Measurements from ENCODE around the gene ARMH1. TPM values are rescaled to one million over a fixed set of nuclear protein-coding genes. Genes with fewer than 3 reads are reported as not detected.
"Not testable (repeated sequence)": the region's sequence is repeated elsewhere in the genome, so short reads cannot be mapped to it uniquely, and the experiment has no call there.

The ARMH1 gene
- total and polyA plus RNA-seq, 8 donors, result 4.0 to 8.1 (median 6.3) TPM

DNA sequence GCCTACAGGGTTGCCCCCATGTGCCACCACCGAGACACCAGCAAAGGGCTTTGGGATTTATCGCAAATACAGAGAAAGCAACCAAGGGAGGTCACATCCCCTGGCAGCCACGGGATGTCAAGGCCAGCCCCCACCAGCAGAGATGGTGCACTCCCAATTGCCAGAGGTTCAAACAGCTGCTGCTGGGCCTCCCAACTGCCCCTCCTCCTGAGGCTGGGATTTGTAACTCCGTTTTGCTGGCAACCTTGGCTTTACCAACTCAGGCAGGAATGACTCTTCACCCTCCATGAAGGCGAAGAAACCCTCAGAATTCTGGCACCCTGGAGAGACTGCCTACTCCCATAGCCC, 11.9 kb upstream of the ARMH1 start:
- TF ChIP-seq, protein P1, sequence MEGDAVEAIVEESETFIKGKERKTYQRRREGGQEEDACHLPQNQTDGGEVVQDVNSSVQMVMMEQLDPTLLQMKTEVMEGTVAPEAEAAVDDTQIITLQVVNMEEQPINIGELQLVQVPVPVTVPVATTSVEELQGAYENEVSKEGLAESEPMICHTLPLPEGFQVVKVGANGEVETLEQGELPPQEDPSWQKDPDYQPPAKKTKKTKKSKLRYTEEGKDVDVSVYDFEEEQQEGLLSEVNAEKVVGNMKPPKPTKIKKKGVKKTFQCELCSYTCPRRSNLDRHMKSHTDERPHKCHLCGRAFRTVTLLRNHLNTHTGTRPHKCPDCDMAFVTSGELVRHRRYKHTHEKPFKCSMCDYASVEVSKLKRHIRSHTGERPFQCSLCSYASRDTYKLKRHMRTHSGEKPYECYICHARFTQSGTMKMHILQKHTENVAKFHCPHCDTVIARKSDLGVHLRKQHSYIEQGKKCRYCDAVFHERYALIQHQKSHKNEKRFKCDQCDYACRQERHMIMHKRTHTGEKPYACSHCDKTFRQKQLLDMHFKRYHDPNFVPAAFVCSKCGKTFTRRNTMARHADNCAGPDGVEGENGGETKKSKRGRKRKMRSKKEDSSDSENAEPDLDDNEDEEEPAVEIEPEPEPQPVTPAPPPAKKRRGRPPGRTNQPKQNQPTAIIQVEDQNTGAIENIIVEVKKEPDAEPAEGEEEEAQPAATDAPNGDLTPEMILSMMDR (IDR thresholded peaks at IDR 0.05), result no peak
- H3K27ac ChIP-seq, result no peak overlapping the region
- intact Hi-C loops (cut with DNase I), result no loop called here

DNA sequence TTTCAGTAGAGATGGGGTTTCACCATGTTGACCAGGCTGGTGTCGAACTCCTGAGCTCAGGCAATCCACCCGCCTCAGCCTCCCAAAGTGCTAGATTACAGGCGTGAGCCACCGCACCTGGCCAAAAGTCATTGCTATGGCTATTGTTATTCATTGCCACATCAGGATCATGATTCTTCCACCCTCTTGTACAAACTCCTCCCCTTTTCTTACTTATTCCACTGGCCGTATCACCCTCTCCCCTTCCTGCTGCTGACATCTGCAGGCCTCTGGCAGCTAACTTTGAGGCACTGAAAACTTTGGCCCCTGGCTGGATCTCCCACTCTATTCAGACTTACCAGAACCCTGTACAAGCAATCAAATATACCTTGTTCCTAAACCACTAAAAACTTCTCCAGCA, 11.1 kb upstream of the ARMH1 start:
- no peaks in the 10 kb centered on the region for H3K9me3 ChIP-seq
- peaks cover 0 to 6% of the 10 kb centered on the region in 2 donors for H3K36me3 ChIP-seq
- H3K4me1 ChIP-seq, result peaks cover 0 to 4% of the 10 kb centered on the region in 2 donors
- no peaks in the 10 kb centered on the region for H3K27me3 ChIP-seq
- DNase-seq, result no peak
- no peak for ATAC-seq
- TF ChIP-seq, protein P1 (IDR thresholded peaks at IDR 0.05), result no peak
- intact Hi-C loops (cut with DNase I), result no loop called here
- H3K4me3 ChIP-seq, result no peak overlapping the region
- no peak overlapping the region for H3K27ac ChIP-seq

More for the DNA sequence above, 11.9 kb upstream of the ARMH1 start:
- H3K4me1 ChIP-seq, result peaks cover 0 to 4% of the 10 kb centered on the region in 2 donors
- ATAC-seq (no peak), DNase-seq (no peak)
- no peaks in the 10 kb centered on the region for H3K27me3 ChIP-seq
- peaks cover 0 to 6% of the 10 kb centered on the region in 2 donors for H3K36me3 ChIP-seq
- no peak overlapping the region for H3K4me3 ChIP-seq
- H3K9me3 ChIP-seq, result no peaks in the 10 kb centered on the region

GRCh38 chr1:44664730-44665370, 9.7 kb upstream of the ARMH1 start:
- Histone ChIP-seq H3K27me3 (no peaks in the 10 kb centered on the region), H3K9me3 (no peaks in the 10 kb centered on the region), H3K4me1 (peaks cover 0 to 4% of the 10 kb centered on the region in 2 donors), H3K27ac (no peak overlapping the region), H3K36me3 (no peaks in the 10 kb centered on the region), H3K4me3 (no peak overlapping the region)
- no peak for ATAC-seq
- TF ChIP-seq, protein P1 (IDR thresholded peaks at IDR 0.05), result no peak
- no peak for DNase-seq
- intact Hi-C loops (cut with DNase I), result no loop called here

DNA sequence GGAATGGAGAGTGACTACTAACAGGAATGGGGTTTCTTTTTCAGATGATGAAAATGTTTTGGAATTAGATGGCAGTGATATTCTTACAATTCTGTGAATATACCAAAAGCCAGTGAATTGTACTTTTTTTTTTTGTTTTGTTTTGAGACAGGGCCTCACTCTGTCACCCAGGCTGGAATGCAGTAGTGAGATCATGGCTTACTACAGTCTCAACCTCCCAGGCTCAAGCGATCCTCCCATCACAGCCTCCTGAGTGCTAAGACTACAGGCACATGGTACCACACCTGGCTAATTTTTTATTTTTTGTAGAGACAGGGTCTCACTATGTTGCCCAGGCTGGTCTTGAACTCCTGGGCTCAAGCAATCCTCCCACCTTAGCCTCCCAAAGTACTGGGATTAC, 7.8 kb upstream of the ARMH1 start:
- H3K4me1 ChIP-seq; intact Hi-C loops (cut with DNase I); H3K9me3 ChIP-seq; H3K27ac ChIP-seq; H3K27me3 ChIP-seq; ATAC-seq; H3K36me3 ChIP-seq; H3K4me3 ChIP-seq; DNase-seq: not testable (repeated sequence)

DNA sequence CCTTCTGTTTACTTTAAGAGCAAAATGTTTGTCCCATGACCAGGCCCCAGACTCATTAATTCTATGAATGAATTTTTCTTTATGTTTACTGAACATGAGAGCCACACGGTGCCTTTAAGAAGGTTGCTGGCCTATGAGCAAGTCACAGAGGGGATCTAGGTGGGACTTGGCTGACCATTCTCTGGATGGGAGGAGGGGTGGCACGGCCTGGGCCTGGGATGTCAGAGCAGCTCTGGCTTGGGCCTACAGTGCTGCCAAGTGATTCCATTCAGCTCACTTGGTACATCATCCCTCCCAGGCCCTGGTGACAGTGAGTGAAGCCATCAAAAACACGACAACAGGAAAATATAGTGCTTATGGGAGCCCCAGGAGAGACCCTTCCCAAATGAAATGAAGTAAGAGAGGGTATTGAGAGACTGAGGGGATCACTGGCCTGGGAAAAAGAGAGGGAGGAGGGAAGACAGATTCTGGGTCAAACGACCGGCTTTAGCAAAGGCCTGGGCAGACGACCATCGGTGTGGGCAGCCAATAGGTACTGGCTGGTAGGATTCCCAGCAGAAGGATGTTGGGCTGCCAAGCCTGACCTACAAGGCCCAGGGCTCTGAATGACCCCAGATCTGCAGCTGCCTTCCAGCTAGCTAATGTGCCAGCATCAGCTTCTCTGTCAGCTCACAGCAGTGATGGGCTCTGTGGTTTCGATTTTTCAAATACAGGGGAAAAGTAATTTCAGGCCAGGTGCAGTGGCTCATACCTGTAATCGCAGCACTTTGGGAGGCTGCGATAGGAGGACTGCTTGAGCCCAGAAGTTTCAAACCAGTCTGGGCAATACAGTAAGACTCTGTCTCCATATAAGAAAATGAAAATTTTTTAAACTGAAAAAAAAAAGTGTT, 3.5 kb upstream of the ARMH1 start:
- ATAC-seq, result no peak
- TF ChIP-seq, protein P1 (IDR thresholded peaks at IDR 0.05), result no peak
- Histone ChIP-seq H3K27ac (peak overlapping the region in 1 of 2 donors; percentile 96), H3K9me3 (no peaks in the 10 kb centered on the region), H3K4me1 (peaks cover 23 to 37% of the 10 kb centered on the region in 2 donors), H3K36me3 (no peaks in the 10 kb centered on the region), H3K4me3 (no peak overlapping the region), H3K27me3 (no peaks in the 10 kb centered on the region)
- intact Hi-C loops (cut with DNase I), result no loop called here
- peak in 1 of 4 donors; percentile 6 for DNase-seq

All from left lung (tissue), 10 donors.